H1 (cell line): ENCODE results near the gene OR2C1. TPM values are rescaled to one million over a fixed set of nuclear protein-coding genes. Genes with fewer than 3 reads are reported as not detected.

Experiments used
- CTCF ChIA-PET: fragments of 300-600 bp; sonication (Branson Sonifier 250); formaldehyde crosslinking; loops from one replicate; lab custom pipeline; 2021; ENCODE audit not compliant: partially characterized antibody; lab: Charles Lee
- POLR2A ChIA-PET: fragments of 300-600 bp; sonication (Branson Sonifier 250); formaldehyde crosslinking; loops from one replicate; lab custom pipeline; 2021; ENCODE audit warnings: inconsistent platforms; ENCODE audit not compliant: partially characterized antibody; lab: Charles Lee
- DNase-seq, 2 experiments: peaks; one replicate each; pipeline versions ENCODE4 v3.0.0 to v3.0.0-alpha.2; 2010 to 2022; ENCODE audit warnings: low spot score in 2 of 2, low read depth in 1 of 2, mixed read lengths in 1 of 2
- FAIRE-seq: peaks from 2 replicates; lab custom pipeline; 2011; peaks lifted over from hg19 to GRCh38; lab: Jason Lieb, UNC
- H2AFZ ChIP-seq: 2 replicates; pipeline ENCODE4 v1.8.1; 2012; ENCODE audit warnings: low read length, inconsistent platforms
- H2AK5ac ChIP-seq: 2 replicates; pipeline ENCODE4 v1.6.1; 2013; ENCODE audit warnings: low read depth, low read length
- H2BK120ac ChIP-seq: replicated peaks from 2 replicates; pipeline ENCODE3; 2013; ENCODE audit warnings: low read depth, low read length, inconsistent platforms
- H2BK12ac ChIP-seq: 2 replicates; pipeline ENCODE4 v1.6.1; 2013; ENCODE audit warnings: low read depth, low read length
- H2BK15ac ChIP-seq: 2 replicates; pipeline ENCODE4 v1.6.1; 2013; ENCODE audit warnings: low read length
- H2BK20ac ChIP-seq: 2 replicates; pipeline ENCODE4 v1.6.1; 2013; ENCODE audit warnings: low read length
- H2BK5ac ChIP-seq: 2 replicates; pipeline ENCODE4 v1.6.1; 2013; ENCODE audit warnings: low read depth, low read length
- H3K14ac ChIP-seq: 2 replicates; pipeline ENCODE4 v1.6.1; 2013; ENCODE audit warnings: inconsistent platforms; ENCODE audit not compliant: insufficient read length
- H3K18ac ChIP-seq: 2 replicates; pipeline ENCODE4 v1.6.1; 2013; ENCODE audit warnings: low read length; ENCODE audit errors: extremely low read depth
- H3K23ac ChIP-seq: 2 replicates; pipeline ENCODE4 v1.6.1; 2013; ENCODE audit warnings: inconsistent platforms; ENCODE audit not compliant: insufficient read length
- H3K23me2 ChIP-seq: 2 replicates; pipeline ENCODE4 v1.6.1; 2013; ENCODE audit warnings: low read depth, low read length
- H3K27ac ChIP-seq: 2 replicates; pipeline ENCODE4 v1.6.1; 2011; ENCODE audit warnings: low read depth, low read length, inconsistent platforms
- H3K27me3 ChIP-seq, 4 experiments: replicated peaks in 1 of 4; 1 replicate in 1 of 4; 2 replicates in 3 of 4; pipeline versions ENCODE4 v1.6.1 to v1.8.1; 2011 to 2013; ENCODE audit warnings: low read length in 3 of 4, mild to moderate bottlenecking in 3 of 4, inconsistent platforms in 2 of 4, mixed read lengths in 2 of 4, moderate library complexity in 1 of 4; ENCODE audit not compliant: control insufficient read depth in 3 of 4, insufficient read depth in 3 of 4; ENCODE audit errors: extremely low read depth in 1 of 4
- H3K36me3 ChIP-seq, 4 experiments: 2 replicates each; pipeline versions ENCODE4 v1.6.1 to v1.8.1; 2011 to 2013; ENCODE audit warnings: mild to moderate bottlenecking in 4 of 4, low read length in 3 of 4, moderate library complexity in 2 of 4, control low read depth in 1 of 4, inconsistent platforms in 1 of 4; ENCODE audit not compliant: insufficient read depth in 4 of 4, control insufficient read depth in 2 of 4
- H3K4ac ChIP-seq: replicated peaks from 2 replicates; pipeline ENCODE3; 2013; ENCODE audit warnings: low read length, low read depth, mixed read lengths, inconsistent platforms; ENCODE audit not compliant: insufficient read length
- H3K4me1 ChIP-seq, 4 experiments: replicated peaks in 1 of 4; 1 replicate in 1 of 4; 2 replicates in 3 of 4; pipeline versions ENCODE4 v1.6.1 to v1.8.1; 2011 to 2013; ENCODE audit warnings: low read length in 3 of 4, inconsistent platforms in 2 of 4, mixed read lengths in 1 of 4; ENCODE audit not compliant: insufficient read depth in 4 of 4, control insufficient read depth in 3 of 4
- H3K4me2 ChIP-seq, 2 experiments: 2 replicates each; pipeline versions ENCODE4 v1.6.1 to v1.8.1; 2011 to 2013; ENCODE audit warnings: low read depth in 2 of 2, low read length in 2 of 2, control low read depth in 1 of 2, inconsistent platforms in 1 of 2, mild to moderate bottlenecking in 1 of 2; ENCODE audit not compliant: insufficient read depth in 1 of 2
- H3K4me3 ChIP-seq, 4 experiments: fragments of 200-600, 300-600 bp in 1 of 4; sonication (generic), shearing (Covaris generic), sonication (Bioruptor Twin) in 1 of 4; 2 replicates each; pipeline versions ENCODE4 v1.5.1 to v1.8.1; 2011 to 2016; ENCODE audit warnings: low read length in 4 of 4, low read depth in 3 of 4, control low read depth in 2 of 4, inconsistent platforms in 2 of 4, mild to moderate bottlenecking in 2 of 4, mixed read lengths in 1 of 4, moderate library complexity in 1 of 4; ENCODE audit not compliant: insufficient read depth in 2 of 4; ENCODE audit errors: extremely low read depth in 1 of 4
- H3K56ac ChIP-seq: replicated peaks from 2 replicates; pipeline ENCODE3; 2013; ENCODE audit warnings: low read depth, mild to moderate bottlenecking, mixed read lengths, low read length, inconsistent platforms; ENCODE audit not compliant: insufficient read length
- H3K79me1 ChIP-seq: 2 replicates; pipeline ENCODE4 v1.6.1; 2013; ENCODE audit warnings: low read depth, low read length, control low read depth
- H3K79me2 ChIP-seq, 2 experiments: 2 replicates each; pipeline versions ENCODE4 v1.6.1 to v1.8.1; 2012 to 2013; ENCODE audit warnings: low read length in 2 of 2, mild to moderate bottlenecking in 2 of 2, inconsistent platforms in 1 of 2; ENCODE audit not compliant: insufficient read depth in 2 of 2, control insufficient read depth in 1 of 2
- H3K9ac ChIP-seq, 4 experiments: replicated peaks in 1 of 4; 1 replicate in 1 of 4; 2 replicates in 3 of 4; pipeline versions ENCODE4 v1.6.1 to v1.8.1; 2011 to 2013; ENCODE audit warnings: low read depth in 3 of 4, low read length in 3 of 4, control low read depth in 2 of 4, mild to moderate bottlenecking in 2 of 4, moderate library complexity in 2 of 4, inconsistent platforms in 1 of 4; ENCODE audit errors: extremely low read depth in 1 of 4
- H3K9me3 ChIP-seq, 2 experiments: 2 replicates each; pipeline versions ENCODE4 v1.6.1 to v1.8.1; 2012 to 2013; ENCODE audit warnings: mild to moderate bottlenecking in 2 of 2, moderate library complexity in 2 of 2, control low read depth in 1 of 2, inconsistent platforms in 1 of 2, low read depth in 1 of 2, low read length in 1 of 2, mixed read lengths in 1 of 2; ENCODE audit not compliant: insufficient read depth in 2 of 2
- H4K20me1 ChIP-seq, 2 experiments: replicated peaks in 1 of 2; 2 replicates each; pipeline versions ENCODE3 to v1.8.1; 2011 to 2013; ENCODE audit warnings: inconsistent platforms in 2 of 2, low read length in 2 of 2, mild to moderate bottlenecking in 1 of 2; ENCODE audit not compliant: insufficient read depth in 2 of 2, control insufficient read depth in 1 of 2
- H4K5ac ChIP-seq: 2 replicates; pipeline ENCODE4 v1.6.1; 2013; ENCODE audit warnings: low read length, low read depth, mixed read lengths, inconsistent platforms; ENCODE audit not compliant: insufficient read length
- H4K8ac ChIP-seq: 2 replicates; pipeline ENCODE4 v1.8.0; 2013; ENCODE audit warnings: mild to moderate bottlenecking, moderate library complexity, low read length, inconsistent platforms; ENCODE audit not compliant: insufficient read depth; ENCODE audit errors: extremely low read depth
- H4K91ac ChIP-seq: replicated peaks from 2 replicates; pipeline ENCODE3; 2013; ENCODE audit warnings: low read length, mixed read lengths, inconsistent platforms; ENCODE audit not compliant: insufficient read length
- GTF2F1 ChIP-seq: IDR thresholded peaks from 2 replicates; pipeline ENCODE4 v1.6.1; 2012; ENCODE audit warnings: low read depth, low read length, improper control_type of control experiment, borderline replicate concordance
- NANOG ChIP-seq: IDR thresholded peaks from 2 replicates; pipeline ENCODE4 v1.6.1; 2011; ENCODE audit warnings: low read length, low read depth, mild to moderate bottlenecking, inconsistent platforms; ENCODE audit not compliant: insufficient read depth, poor library complexity, severe bottlenecking
- SRF ChIP-seq: IDR thresholded peaks from 2 replicates; pipeline ENCODE4 v1.6.1; 2011; ENCODE audit warnings: mild to moderate bottlenecking, low read depth, low read length, moderate library complexity
- TCF12 ChIP-seq: IDR thresholded peaks from 2 replicates; pipeline ENCODE4 v1.6.1; 2011; ENCODE audit warnings: low read depth, mild to moderate bottlenecking, low read length
- YY1 ChIP-seq: IDR thresholded peaks from 2 replicates; pipeline ENCODE4 v1.6.1; 2011; ENCODE audit warnings: low read depth, mild to moderate bottlenecking, low read length
- WGBS, 2 experiments: shearing (Covaris generic) in 1 of 2; methylation state at CpG; one replicate each; pipeline versions ENCODE4 v1.1.6 to v1.1.7; 2013 to 2015; ENCODE audit warnings: low lambda C conversion rate in 2 of 2, mixed read lengths in 2 of 2, inconsistent platforms in 1 of 2, low coverage in 1 of 2, missing lambda C conversion rate in 1 of 2; ENCODE audit not compliant: insufficient replicate concordance in 2 of 2, insufficient coverage in 1 of 2, insufficient read length in 1 of 2; ENCODE audit errors: extremely low coverage in 1 of 2, missing lambda C conversion rate in 1 of 2; 5-methylcytosine and 5-hydroxymethylcytosine counted together
- polyA plus RNA-seq, 7 experiments: library from polyadenylated mRNA; depleted of rRNA in 3 of 7; stranded (reverse) in 5 of 7; unstranded in 2 of 7; fragments of >200 nt in 5 of 7; fragments of 200-250 nt in 2 of 7; gene quantifications; 1 replicate in 5 of 7; 2 replicates in 1 of 7; 4 replicates in 1 of 7; pipeline versions ENCODE4 v1.2.1 to v1.2.3, GENCODE V29; 2011 to 2013; ENCODE audit warnings: missing spikeins in 2 of 7, mixed read lengths in 2 of 7
- total RNA-seq: library from RNA; stranded (reverse); fragmentation: NEBNext Ultra II Directional; extraction: Animal tissue kit (Norgen Biotek cat#: 25700); gene quantifications from 2 replicates; pipeline ENCODE4 v1.2.1, GENCODE V29; 2021
- TF ChIP-seq, protein P1 (sequence below): IDR thresholded peaks from 2 replicates; pipeline ENCODE4 v1.6.1; 2011; ENCODE audit warnings: low read length, improper control_type of control experiment

Gene OR2C1
- total and polyA plus RNA-seq, 2 of the 8 experiments (the other 6 are each of a cell fraction or from before 2014, with no cell fraction given): not detected

DNA sequence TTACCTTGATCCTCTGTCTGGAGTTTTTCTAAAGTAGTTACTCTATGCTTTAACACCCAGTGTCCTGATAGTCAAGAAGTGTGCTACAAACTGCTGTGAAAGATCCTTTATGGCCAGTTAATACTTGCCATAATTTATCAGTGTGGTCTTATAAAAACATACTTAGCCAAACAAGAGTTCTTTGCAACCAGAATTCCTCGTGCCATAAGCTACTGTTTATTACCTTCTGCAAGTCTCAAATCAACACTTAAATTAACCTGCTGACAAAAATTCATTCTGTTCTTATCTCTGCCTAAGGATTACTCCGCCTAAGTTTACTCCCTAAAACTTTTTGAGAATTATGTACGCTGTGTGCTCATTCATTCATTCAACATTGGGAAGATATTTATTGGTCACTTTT is 27.6 kb upstream of the OR2C1 start:
- 47% methylated on average over 3 of the region's 3 CpGs; no CpG with 5 or more reads in 1 of the 2 experiments for WGBS, 2 experiments
- ChIA-PET POLR2A (no interaction called here), CTCF (no interaction called here)
- no peaks in the 10 kb centered on the region for H3K4me1 ChIP-seq
- H4K91ac ChIP-seq: no peak overlapping the region
- H3K79me1 ChIP-seq: 0 out of 2 replicates have a peak, but pooled peaks cover 2% of the 10 kb centered on the region
- H2BK12ac ChIP-seq: no peak overlapping the region
- no peak overlapping the region for H2BK5ac ChIP-seq
- no peak overlapping the region for H2BK20ac ChIP-seq
- no peak overlapping the region for H2BK15ac ChIP-seq
- peaks cover 25 to 45% of the 10 kb centered on the region in 2 experiments for H3K9me3 ChIP-seq
- H3K4ac ChIP-seq: no peak overlapping the region
- FAIRE-seq: no peak
- H2AK5ac ChIP-seq: no peak overlapping the region
- H3K56ac ChIP-seq: no peak overlapping the region
- H3K14ac ChIP-seq: no peak overlapping the region
- no peak overlapping the region for H3K23ac ChIP-seq
- H3K23me2 ChIP-seq: no peaks in the 10 kb centered on the region
- no peak overlapping the region for H4K8ac ChIP-seq
- H4K20me1 ChIP-seq: no peaks in the 10 kb centered on the region
- no peak for DNase-seq
- no peak overlapping the region for H3K9ac ChIP-seq
- H3K4me2 ChIP-seq: no peak overlapping the region
- no peak overlapping the region for H4K5ac ChIP-seq
- no peak for TF ChIP-seq YY1
- TF ChIP-seq GTF2F1: no peak
- TF ChIP-seq TCF12: no peak
- no peak for TF ChIP-seq SRF
- TF ChIP-seq, protein P1, sequence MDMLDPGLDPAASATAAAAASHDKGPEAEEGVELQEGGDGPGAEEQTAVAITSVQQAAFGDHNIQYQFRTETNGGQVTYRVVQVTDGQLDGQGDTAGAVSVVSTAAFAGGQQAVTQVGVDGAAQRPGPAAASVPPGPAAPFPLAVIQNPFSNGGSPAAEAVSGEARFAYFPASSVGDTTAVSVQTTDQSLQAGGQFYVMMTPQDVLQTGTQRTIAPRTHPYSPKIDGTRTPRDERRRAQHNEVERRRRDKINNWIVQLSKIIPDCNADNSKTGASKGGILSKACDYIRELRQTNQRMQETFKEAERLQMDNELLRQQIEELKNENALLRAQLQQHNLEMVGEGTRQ: no peak
- TF ChIP-seq NANOG: no peak
- TF ChIP-seq, all 59 proteins: peak for 0
- no peak overlapping the region for H3K4me3 ChIP-seq
- no peak overlapping the region for H2AFZ ChIP-seq
- no peak overlapping the region for H3K27ac ChIP-seq
- H3K36me3 ChIP-seq: no peaks in the 10 kb centered on the region
- H3K79me2 ChIP-seq: no peaks in the 10 kb centered on the region
- H3K18ac ChIP-seq: no peak overlapping the region
- no peak overlapping the region for H2BK120ac ChIP-seq
- peaks cover 0 to 1% (median 0%) of the 10 kb centered on the region in 4 experiments; a peak in 1 of 7 replicates for H3K27me3 ChIP-seq
